ENCODE measurements around the gene ITGB2.

The ITGB2 gene

DNA sequence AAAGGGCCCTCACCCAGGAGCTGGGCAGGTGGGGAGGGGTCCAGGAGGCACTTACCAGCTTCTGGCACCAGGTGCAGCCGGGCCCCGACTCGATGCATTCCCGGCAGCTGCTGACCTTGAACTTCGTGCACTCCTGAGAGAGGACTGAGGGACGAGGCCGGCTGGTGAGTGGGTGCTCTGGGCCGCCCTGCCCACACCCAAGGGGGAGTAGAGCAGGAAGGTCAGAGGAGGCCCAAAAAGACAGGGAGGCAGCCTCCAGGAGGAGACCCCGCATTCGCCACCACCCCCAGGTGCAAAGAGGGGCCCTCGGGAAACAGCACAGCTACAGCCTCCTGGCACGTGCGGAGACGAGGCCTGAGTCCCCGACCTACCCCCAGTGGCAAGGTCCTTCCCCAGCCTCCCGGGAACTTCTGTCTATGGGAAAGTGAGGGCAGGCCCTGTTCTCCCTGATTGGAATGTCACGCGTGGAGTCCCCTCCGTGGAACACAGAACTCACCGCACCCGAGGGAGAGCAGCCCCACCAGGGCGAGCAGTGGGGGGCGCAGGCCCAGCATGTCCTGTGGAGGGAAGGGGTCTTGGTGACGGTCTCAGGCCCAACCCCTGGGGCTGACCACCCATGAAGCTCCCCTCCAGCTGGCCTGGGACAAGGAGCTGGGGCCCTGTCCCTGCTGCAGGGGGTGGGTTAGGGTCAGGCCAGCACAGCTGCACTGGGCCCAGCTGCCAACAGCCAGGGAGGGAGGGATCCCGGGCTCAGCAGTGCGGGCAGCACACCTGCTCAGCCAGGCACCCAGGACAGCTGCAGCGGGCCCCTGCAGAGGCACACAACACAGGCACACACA lies 10.3 kb downstream of the ITGB2 start:
- DNase-seq (ENCODE audit: low read depth in 2 of 2) = no peak

DNA sequence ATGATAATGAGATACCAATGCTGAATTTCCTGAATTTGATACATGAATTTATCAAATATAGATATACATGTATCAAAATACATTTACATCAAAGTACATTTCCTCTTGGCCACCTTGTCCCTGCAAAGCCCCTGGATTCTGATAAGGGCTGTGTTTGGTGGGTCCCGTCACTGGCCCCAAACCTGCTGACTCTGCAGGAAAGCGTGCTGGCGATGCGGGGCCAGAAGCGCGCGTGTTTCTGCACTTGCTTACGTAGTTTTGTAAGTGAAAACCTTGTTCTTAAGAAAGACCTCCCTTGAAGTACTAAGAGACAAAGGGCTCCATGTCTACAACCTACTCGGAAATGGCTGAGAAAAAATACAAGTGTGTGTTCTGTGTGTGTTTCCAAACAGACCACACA lies 11.0 kb downstream of the ITGB2 start:
- no peak for DNase-seq (ENCODE audit: low read depth in 2 of 2)

DNA sequence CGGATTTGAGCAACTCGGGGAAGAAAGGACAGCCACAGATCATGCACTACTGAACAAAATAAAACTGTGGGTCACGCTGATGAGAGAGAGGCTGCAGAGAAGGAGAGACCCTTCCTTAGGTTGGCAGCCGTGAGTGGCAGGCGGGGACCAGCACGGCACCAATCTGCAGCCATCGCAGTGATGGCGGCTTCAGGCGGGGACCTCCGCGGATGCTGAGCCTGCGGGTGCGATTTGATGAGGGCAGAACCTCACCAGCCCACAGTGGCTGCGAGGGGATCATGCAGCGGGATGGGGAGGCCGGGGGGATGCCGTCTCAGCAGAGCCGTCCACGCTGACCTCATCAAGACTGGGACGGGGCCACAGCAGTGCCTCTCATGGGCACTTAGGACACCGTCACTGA lies 11.8 kb downstream of the ITGB2 start:
- DNase-seq (ENCODE audit: low read depth in 2 of 2) = no peak

DNA sequence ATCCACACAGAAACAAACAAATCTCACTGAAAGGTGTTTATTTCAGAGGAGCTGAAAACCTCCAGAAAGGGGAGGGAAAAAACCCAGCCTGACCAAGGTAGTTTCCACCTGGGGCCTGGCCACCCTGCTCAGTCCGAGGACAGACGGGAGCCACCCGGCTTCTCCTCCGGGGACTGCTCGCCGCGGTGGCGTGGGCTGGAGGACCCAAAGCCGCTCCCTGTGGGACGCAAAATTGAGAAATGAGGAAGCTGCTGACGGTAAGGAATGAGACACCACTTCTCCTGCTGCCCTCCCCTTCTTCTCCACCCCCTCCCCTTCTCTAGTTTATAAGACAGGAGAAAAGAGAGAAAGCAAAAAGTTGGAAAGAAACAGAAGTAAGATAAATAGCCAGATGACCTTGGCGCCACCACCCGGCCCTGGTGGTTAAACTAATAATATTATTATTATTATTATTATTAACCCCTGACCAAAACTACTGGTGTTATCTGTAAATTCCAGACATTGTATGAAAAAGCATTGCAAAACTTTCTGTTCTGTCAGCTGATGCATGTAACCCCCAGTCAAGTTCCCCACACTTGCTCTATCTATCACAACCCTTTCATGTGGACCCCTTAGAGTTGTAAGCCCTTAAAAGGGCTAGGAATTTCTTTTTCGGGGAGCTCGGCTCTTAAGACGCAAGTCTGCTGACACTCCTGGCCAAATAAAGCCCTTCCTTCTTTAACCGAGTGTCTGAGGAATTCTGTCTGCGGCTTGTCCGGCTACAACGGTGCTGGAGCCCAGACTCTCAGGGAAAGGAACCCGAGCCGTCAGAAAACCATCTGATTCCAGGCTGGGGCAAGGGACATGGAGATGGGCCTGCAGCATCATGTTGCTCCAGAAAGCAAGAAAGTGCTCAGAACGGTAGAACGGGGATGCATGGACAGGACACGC lies 12.5 kb downstream of the ITGB2 start:
- DNase-seq (ENCODE audit: low read depth in 2 of 2) = no peak

DNA sequence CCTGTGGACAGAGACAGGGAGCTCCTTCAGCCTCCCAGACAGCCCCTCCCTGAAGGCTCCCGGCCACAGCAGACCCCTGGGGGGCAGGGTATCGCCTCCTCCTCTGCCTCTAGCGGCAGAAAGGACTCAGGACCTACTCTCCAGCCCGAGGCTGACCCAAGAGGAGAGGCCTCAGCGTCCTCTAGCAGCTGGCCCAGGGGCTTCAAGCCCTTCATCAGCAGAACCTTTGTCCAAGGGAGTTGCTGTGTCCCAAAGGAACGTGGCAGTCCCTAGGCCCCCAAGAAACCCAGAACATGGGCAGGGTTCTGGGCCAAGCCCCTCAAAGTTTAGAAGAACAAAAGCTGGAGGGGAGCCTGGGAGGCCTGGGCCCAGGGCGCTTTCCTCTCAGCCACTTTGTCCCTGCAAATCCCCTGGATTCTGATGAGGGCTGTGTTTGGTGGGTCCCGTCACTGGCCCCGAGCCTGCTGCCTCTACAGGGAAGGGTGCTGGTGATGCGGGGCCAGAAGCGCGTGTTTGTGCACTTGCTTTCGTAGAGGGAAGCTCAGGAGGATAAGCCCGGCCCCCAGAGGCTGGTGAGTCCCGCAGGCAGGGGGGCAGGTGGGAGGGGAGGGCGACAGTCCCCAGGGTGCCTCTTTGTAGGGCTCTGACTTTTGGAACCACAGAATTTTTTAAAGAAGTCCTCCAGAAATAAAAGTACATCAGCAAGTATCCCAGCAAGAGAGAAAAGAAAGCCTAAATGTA lies 13.3 kb downstream of the ITGB2 start:
- no peak for DNase-seq (ENCODE audit: low read depth in 2 of 2)

DNA sequence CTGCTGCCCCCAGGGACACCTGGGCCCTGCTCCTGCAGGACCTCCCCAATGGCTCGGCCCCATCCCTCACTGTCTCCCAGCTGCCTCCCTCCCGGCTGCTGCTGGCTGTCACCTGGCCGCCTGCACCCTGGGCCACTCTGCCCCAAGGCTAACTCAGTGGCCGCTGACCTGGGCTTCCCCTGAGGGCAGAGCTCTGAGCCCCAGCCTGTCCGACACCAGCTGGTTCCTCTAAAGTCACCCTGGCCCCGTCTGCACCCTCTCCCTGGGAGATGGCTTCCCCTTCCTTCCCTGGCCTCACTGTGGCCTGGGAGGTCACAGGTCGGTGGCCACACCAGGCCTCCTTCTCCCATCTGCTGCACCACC lies 15.0 kb downstream of the ITGB2 start:
- DNase-seq (ENCODE audit: low read depth in 2 of 2) = no peak

DNA sequence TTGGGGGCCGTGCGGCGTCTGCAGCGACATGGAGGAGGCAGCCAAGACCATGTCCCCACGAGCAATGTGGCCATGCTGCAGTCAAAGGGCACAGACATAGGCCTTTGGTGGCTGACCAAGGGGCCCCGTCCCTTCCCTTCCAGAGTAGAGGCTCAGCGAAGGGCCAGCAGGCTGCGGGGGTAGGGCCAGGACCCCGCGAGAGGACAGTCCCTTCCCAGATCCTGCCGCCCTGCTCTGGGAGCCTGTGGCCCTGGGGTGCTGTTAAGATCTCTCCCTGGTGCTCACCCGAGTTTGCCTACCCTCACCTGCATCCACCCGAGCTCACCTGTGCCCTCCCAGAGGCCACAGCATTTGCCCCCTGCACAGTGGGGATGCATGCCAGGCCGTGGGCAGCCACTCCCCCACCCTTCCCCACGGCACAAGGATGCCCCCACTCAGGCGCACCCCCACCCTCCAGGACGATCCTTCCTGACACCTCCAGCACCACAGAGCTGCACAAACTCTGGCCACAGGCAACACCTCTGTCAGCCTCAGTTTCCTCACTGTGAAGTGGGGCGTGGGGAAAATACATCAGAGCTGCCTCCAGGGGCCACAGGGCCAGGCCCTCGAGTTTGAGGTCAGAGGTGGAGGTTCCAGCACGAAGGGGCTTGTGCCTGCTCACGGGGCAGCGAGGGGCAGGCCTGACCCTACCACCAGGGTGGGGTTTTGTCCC lies 15.5 kb downstream of the ITGB2 start:
- DNase-seq (ENCODE audit: low read depth in 2 of 2) = no peak

DNA sequence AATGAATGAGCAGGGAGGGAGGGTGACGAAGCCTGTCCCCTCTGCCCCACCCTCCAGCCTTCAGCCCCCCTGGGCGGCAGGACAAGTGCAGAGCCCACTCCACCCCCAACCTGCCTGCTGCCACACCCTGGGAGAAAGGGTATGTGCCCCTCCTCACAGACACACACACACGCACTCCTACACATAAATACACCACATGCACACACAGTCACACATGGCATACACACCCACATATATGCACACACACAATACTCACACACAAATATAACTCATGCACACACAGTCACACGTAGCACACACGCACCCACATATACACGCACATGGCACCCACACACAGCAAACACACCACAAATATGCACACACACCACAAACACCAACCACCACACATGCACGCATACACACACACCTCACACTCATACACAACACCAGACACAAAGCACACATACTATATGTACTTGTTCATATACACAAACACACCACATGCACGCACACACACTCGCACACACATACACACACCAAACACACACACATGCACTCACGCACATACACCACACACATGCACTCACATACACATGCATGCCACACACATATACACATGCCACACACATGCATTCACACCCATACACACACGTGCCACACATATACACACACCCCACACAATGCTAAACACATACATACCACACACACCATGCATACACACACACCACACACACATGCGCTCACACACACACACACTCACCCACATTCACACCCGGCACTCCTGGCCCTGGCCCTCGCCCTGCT lies 16.4 kb downstream of the ITGB2 start:
- DNase-seq (ENCODE audit: low read depth in 2 of 2) = no peak

DNA sequence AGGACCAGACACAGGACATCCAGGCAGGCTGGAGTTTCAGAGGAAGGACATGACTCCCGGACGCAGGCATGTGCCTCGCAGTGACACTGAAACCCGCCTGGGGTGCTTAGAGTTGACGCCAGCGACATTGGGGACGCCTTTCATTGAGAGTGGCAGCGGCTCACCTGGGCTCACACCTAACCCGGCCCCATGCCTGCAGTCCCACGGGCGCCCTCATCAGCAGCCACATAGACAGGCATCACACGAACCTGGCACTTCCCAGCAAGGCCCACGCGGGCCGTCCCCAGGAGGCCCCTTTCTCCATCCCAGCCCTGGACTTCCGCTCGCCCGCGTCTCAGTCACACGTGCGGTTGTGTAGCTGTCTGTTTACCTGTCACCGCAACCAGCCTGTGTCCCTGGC lies 17.0 kb downstream of the ITGB2 start:
- DNase-seq (ENCODE audit: low read depth in 2 of 2) = no peak

DNA sequence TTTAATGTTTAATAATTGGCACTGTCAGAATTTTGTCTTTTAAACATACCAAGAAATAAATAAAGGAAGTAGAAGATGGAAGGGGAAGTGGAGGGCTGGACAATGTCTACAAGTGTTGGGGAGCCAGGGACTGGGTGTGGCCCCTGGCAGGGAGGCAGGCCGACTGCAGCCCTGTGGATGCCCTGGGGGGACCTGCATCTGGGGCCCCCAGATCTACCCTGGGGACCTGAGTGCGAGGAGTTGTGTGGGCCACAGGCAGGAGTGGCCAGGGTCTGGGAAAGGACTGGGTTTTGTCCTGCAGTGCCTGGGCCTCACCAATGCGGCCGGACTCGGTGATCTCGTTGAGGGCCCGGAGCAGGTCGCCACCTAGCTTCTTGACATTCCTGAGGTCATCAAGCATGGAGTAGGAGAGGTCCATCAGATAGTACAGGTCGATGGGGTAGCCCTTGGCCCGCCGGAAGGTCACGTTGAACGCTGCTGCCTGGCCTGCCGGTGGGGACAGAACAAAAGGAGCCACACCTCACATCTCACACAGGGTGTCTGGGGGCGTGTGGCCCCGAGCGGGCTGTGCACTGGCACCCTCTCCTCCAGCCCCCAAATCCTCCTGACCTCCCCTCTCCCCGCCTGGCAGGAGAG lies 17.5 kb downstream of the ITGB2 start:
- no peak for DNase-seq (ENCODE audit: low read depth in 2 of 2)

DNA sequence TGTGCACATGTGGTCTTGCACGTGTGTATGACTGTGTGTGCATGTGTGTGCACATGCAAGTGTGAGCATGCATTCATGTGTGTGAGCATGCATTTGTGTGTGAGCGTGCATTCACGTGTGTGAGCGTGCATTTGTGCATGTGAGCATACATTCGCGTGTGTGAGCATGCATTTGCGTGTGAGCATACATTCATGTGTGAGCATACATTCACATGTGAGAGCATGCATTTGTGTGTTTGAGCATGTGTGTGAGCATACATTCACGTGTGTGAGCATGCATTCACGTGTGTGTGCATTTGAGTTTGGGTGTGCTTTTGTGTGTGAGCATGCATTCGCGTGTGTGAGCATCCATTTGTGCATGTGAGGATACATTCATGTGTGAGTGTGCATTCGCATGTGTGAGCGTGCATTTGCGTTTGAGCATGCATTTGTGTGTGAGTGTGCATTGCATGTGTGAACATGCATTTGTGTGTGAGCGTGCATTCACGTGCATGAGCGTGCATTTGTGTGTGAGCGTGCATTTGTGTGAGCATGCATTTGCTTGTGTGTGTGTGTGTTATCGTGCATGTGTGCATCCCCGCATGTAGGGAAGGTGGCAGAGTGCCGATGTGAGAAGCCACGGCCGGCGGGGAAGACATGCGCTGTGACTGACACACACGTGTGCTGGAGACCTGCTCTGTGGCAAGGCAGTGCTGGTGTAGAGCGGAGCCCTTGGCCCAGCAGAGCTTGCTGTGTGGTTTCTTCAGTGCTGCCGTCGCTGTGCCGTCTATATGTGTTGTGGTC lies 18.2 kb downstream of the ITGB2 start:
- DNase-seq (ENCODE audit: low read depth in 2 of 2) = no peak

DNA sequence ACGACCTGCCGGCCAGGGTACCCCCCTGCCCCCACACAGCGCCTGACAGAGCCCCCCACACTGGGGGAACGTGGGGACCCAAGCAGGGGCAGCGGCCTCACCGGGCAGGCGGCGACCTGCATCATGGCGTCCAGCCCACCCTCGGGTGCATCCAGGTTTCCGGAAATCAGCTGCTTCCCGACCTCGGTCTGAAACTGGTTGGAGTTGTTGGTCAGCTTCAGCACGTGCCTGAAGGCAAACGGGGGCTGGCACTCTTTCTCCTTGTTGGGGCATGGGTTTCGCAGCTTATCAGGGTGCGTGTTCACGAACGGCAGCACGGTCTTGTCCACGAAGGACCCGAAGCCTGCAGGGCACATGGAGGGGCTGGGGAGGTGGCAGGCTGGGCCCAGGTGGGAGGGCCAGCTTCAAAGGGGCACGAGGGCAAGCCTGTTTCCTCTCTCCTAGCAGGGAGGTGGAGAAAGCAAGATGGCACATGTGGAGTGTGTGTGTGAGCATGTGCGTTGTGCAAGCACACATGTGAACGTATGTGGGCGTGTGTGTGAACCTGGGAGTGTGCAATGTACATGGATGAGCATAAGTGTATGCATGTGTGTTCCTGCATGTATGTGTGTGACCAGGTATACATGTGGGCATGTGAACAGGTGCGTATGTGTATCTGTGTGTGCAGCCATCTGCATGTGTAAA lies 19.2 kb downstream of the ITGB2 start:
- DNase-seq (ENCODE audit: low read depth in 2 of 2) = no peak

DNA sequence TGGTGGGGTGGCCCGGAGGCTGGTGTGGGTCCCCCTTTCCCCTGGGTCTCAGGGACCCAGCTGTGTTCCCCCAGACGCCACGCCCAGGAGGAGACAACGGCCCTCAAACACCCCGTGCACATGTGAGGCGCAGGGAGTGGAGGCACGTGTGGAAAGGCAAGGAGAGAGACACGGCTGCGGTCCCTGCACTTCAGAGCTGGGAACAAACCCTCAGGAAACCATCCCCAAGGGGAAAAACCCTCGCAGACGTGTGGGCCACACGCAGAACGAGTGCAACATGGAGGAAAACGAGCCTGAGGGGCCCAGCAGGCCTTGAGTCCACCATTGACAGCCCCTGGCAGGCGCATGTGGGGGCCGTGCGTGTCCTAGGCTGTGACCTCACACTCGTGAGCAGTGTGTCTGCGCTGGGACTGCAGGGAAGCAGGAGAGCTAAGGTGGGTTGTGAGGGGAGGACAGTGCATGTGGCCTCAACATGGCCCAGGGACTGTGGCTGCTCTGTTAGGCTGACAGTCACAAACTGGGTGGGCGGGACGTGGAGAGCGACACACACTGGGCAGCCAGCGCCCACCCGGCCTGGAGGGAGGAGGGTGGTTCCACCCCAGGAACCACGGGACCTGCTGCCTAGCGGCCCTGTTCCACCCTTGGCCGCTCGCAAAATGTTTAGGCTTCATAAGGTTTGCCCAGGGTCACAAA lies 20.0 kb downstream of the ITGB2 start:
- DNase-seq (ENCODE audit: low read depth in 2 of 2) = no peak

DNA sequence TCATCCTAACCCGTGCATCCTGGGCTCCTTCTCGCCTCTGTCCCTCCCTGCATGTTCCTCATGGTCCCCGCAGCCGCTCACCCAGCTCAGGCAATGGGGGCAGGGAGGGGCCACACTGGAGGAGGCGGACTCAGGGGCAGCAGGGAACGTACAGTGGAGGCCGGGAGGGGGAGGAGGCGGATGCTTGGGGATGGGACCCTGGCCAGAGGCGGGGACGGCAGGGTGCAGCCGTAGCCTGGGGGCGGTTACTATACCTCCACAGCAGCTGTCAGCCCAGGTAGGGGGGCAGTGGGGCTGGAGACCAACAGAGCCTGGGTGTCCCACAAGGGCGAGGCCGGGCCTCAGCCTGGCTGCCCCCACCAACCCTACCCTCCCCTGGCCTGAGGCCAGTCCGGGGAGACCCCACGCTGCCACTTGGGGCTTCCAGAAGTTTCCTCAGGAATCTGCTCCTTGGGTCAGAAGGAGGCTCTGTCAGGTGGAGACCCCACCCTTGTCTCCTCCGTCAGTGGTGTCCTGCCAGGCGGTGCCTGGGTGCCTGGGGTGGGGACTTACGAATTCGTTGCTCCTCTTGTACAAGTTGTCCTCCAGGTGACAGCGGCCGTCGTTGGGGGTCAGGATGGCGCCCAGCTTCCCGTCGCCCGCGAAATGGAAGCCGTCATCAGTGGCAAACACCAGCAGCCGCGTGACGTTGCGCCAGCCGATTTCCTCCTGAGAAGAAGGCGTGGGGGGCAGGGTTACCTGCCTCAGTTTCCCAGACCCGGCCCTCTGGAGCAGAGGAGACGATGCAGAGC lies 20.7 kb downstream of the ITGB2 start:
- DNase-seq (ENCODE audit: low read depth in 2 of 2) = no peak

DNA sequence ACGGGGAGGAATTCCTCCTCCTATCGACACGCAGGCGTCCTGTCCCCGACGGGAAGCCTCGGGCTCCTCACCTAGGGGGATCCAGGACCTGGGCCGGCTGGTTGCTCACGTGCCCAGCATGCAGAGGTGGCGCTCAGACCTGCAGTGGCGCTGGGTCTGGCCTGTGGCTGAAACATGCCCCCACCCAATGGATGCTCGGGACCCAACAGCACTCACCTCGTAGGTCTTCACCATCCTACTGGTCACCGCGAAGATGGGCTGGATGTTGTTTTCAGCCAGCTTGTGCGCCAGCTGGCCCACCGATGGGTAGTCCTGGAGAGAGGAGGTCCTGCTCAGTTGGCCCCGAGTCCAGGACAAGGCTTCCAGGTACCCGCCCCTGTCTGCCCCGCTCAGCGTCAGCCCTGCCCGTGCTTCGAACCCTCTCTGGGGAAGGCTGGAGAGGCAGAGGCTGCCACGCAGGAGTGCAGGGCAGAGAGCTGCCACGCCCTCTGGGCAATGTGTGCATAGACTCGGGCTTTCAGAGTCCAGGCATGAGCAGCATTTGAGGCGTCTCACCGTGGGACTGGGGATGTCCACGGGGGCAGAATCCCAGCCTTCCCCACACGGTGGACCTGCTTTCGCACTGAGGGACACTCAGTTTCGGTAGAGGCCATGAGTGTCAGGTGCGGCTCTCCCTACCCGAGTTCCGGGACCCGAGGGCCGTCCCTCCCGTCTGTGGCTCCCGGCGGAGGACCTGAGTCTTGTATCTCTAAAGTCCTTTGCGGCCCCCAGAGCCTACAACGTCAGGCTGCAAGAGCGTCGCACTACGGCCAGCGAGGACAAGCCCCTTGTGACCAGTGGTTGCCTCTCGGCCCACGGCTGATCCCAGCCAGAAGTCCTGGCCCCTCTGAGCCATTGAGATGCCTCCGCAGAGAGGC lies 21.6 kb downstream of the ITGB2 start:
- DNase-seq (ENCODE audit: low read depth in 2 of 2) = no peak

DNA sequence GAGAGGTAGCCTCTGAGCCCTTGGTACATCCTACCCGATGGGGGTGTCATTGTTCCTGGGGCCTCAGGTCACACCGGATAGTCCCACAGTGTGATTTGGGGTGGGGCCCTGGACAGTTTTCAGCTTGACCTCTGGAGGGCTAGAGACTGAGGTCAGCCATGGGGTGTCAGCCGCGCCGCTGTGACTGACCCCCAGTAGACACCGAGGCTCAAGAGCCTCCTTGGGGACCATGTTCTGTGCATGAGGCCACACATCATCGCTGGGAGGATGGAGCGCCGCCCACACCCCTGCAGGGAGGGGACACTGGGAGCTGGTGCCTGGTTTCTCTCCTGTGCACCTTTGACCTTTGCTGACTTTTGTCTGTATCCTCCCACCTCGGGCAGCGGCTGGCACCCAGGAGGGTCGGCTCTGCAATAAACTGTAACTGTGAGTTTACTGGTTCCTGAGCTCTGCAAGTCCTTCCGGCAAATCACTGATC lies 22.6 kb downstream of the ITGB2 start:
- DNase-seq (ENCODE audit: low read depth in 2 of 2) = no peak
